ENCODE results near the gene ARL14.
"Not testable (repeated sequence)": the region's sequence is repeated elsewhere in the genome, so short reads cannot be mapped to it uniquely, and the experiment has no call there.

Gene ARL14

GRCh38 chr3:160678292-160678842 is 1.4 kb downstream of the ARL14 start:
- peak; percentile 5 for FAIRE-seq

GRCh38 chr3:160684368-160684740 is 7.4 kb downstream of the ARL14 start:
- no peak for FAIRE-seq

GRCh38 chr3:160685144-160685766 is 8.3 kb downstream of the ARL14 start:
- peak; percentile 33 for FAIRE-seq

GRCh38 chr3:160686955-160687535 is 10.1 kb downstream of the ARL14 start:
- no peak for FAIRE-seq

- FAIRE-seq: no peak
These were observed 14.2 kb downstream of the ARL14 start for GRCh38 chr3:160691151-160691550.

- no peak for FAIRE-seq
These were observed 15.0 kb downstream of the ARL14 start for GRCh38 chr3:160691962-160692361.

GRCh38 chr3:160693191-160693590 is 16.2 kb downstream of the ARL14 start:
- FAIRE-seq: no peak

GRCh38 chr3:160694345-160694744 is 17.4 kb downstream of the ARL14 start:
- no peak for FAIRE-seq

GRCh38 chr3:160695003-160695402 is 18.0 kb downstream of the ARL14 start:
- no peak for FAIRE-seq

GRCh38 chr3:160695915-160696327 is 19.0 kb downstream of the ARL14 start:
- FAIRE-seq: no peak

- peak; percentile 70 for FAIRE-seq
These were observed 20.8 kb downstream of the ARL14 start for GRCh38 chr3:160697637-160698380.

- FAIRE-seq: no peak
These were observed 21.7 kb downstream of the ARL14 start for GRCh38 chr3:160698599-160699195.

GRCh38 chr3:160701490-160701889 is 24.5 kb downstream of the ARL14 start:
- no peak for FAIRE-seq

GRCh38 chr3:160702290-160702689 is 25.3 kb downstream of the ARL14 start:
- FAIRE-seq: no peak

GRCh38 chr3:160703974-160704373 is 27.0 kb downstream of the ARL14 start:
- FAIRE-seq: no peak

- FAIRE-seq: peak; percentile 96
These were observed 30.3 kb downstream of the ARL14 start for GRCh38 chr3:160707187-160707794.

GRCh38 chr3:160709477-160710182 is 32.7 kb downstream of the ARL14 start:
- no peak for FAIRE-seq

- FAIRE-seq: not testable (repeated sequence)
These were observed 36.2 kb downstream of the ARL14 start for GRCh38 chr3:160713144-160713543.

GRCh38 chr3:160719710-160720109 is 42.8 kb downstream of the ARL14 start:
- FAIRE-seq: no peak

- FAIRE-seq: no peak
These were observed 43.3 kb downstream of the ARL14 start for GRCh38 chr3:160720123-160720746.

GRCh38 chr3:160722331-160722730 is 45.4 kb downstream of the ARL14 start:
- FAIRE-seq: no peak

GRCh38 chr3:160725338-160725737 is 48.4 kb downstream of the ARL14 start:
- no peak for FAIRE-seq

All from islet of Langerhans (tissue), 1 donor.